SK-N-SH treated with all-trans-retinoic acid at 6 μM for 48 hours (cell line): ENCODE data around the gene WDR20.

Experiments
- ATAC-seq: fragments of 200-7000 bp; cut with Tn5 transposase; 3 replicates; pipeline ENCODE4 v1.9.1; 2020; ENCODE audit warnings: mild to moderate bottlenecking, moderate library complexity
- ARNTL ChIP-seq: fragments of 450-650 bp; formaldehyde crosslinking; IDR thresholded peaks from 2 replicates; pipeline ENCODE4 v1.5.0; 2020; ENCODE audit warnings: low read depth, mild to moderate bottlenecking, moderate library complexity, borderline replicate concordance
- BACH2 ChIP-seq: fragments of 250-450 bp; sonication (Bioruptor Pico); IDR thresholded peaks from 2 replicates; pipeline ENCODE4 v1.9.0; 2021; ENCODE audit warnings: mild to moderate bottlenecking, borderline replicate concordance
- CREB5 ChIP-seq: fragments of 250-450 bp; sonication (Bioruptor Pico); IDR thresholded peaks from 2 replicates; pipeline ENCODE4 v1.5.1; 2020; ENCODE audit warnings: low read depth, mild to moderate bottlenecking, moderate library complexity
- CSDC2 ChIP-seq: fragments of 250-450 bp; sonication (Bioruptor Pico); IDR thresholded peaks from 2 replicates; pipeline ENCODE4 v1.5.0; 2020; ENCODE audit warnings: mild to moderate bottlenecking, moderate library complexity
- ESRRG ChIP-seq: fragments of 250-450 bp; sonication (Bioruptor Pico); IDR thresholded peaks from 2 replicates; pipeline ENCODE4 v1.6.1; 2021; ENCODE audit warnings: mild to moderate bottlenecking
- GLIS3 ChIP-seq: fragments of 250-450 bp; sonication (Bioruptor Pico); IDR thresholded peaks from 2 replicates; pipeline ENCODE4 v1.5.0; 2020; ENCODE audit warnings: mild to moderate bottlenecking, moderate library complexity
- ISL1 ChIP-seq: fragments of 250-450 bp; sonication (Bioruptor Pico); IDR thresholded peaks from 2 replicates; pipeline ENCODE4 v2.1.2; 2022; ENCODE audit warnings: mild to moderate bottlenecking, moderate library complexity
- OSR1 ChIP-seq: fragments of 250-450 bp; sonication (Bioruptor Pico); IDR thresholded peaks from 2 replicates; pipeline ENCODE4 v1.8.0; 2022; ENCODE audit warnings: moderate library complexity, mild to moderate bottlenecking, inconsistent platforms
- PATZ1 ChIP-seq: fragments of 250-450 bp; sonication (Bioruptor Pico); IDR thresholded peaks from 2 replicates; pipeline ENCODE4 v1.8.0; 2020; ENCODE audit warnings: mild to moderate bottlenecking, moderate library complexity, borderline replicate concordance
- PPARA ChIP-seq: fragments of 250-450 bp; sonication (Bioruptor Pico); IDR thresholded peaks from 2 replicates; pipeline ENCODE4 v1.5.0; 2020; ENCODE audit warnings: mild to moderate bottlenecking, borderline replicate concordance
- RARB ChIP-seq: fragments of 250-450 bp; sonication (Bioruptor Pico); IDR thresholded peaks from 2 replicates; pipeline ENCODE4 v1.8.0; 2021; ENCODE audit warnings: mild to moderate bottlenecking, moderate library complexity
- SNAI2 ChIP-seq: fragments of 250-450 bp; sonication (Bioruptor Pico); IDR thresholded peaks from 2 replicates; pipeline ENCODE4 v1.5.0; 2020; ENCODE audit warnings: mild to moderate bottlenecking, moderate library complexity
- TCF4 ChIP-seq: fragments of 250-450 bp; sonication (Bioruptor Pico); IDR thresholded peaks from 2 replicates; pipeline ENCODE4 v1.8.0; 2021; ENCODE audit warnings: mild to moderate bottlenecking, moderate library complexity, borderline replicate concordance
- TOX ChIP-seq: fragments of 250-450 bp; sonication (Bioruptor Pico); IDR thresholded peaks from 2 replicates; pipeline ENCODE4 v1.8.0; 2021; ENCODE audit warnings: mild to moderate bottlenecking, moderate library complexity, borderline replicate concordance
- ZC3H10 ChIP-seq: fragments of 250-450 bp; sonication (Bioruptor Pico); IDR thresholded peaks from 2 replicates; pipeline ENCODE4 v1.5.1; 2021; ENCODE audit warnings: mild to moderate bottlenecking, moderate library complexity
- ZFP3 ChIP-seq: fragments of 250-450 bp; sonication (Bioruptor Pico); IDR thresholded peaks from 2 replicates; pipeline ENCODE4 v1.5.0; 2020; ENCODE audit warnings: mild to moderate bottlenecking, moderate library complexity
- ZFP30 ChIP-seq: fragments of 450-650 bp; formaldehyde crosslinking; IDR thresholded peaks from 2 replicates; pipeline ENCODE4 v1.5.0; 2022; ENCODE audit warnings: mild to moderate bottlenecking, moderate library complexity
- ZNF70 ChIP-seq: fragments of 450-650 bp; formaldehyde crosslinking; IDR thresholded peaks from 2 replicates; pipeline ENCODE4 v1.5.0; 2020; ENCODE audit warnings: mild to moderate bottlenecking, moderate library complexity
- ZNF8 ChIP-seq: fragments of 450-650 bp; formaldehyde crosslinking; IDR thresholded peaks from 2 replicates; pipeline ENCODE4 v1.5.0; 2020; ENCODE audit warnings: mild to moderate bottlenecking, moderate library complexity
- TF ChIP-seq, protein P1 (sequence below): fragments of 250-450 bp; sonication (Bioruptor Pico); IDR thresholded peaks from 2 replicates; pipeline ENCODE4 v1.5.0; 2020; ENCODE audit warnings: mild to moderate bottlenecking, moderate library complexity
- TF ChIP-seq, protein P2 (sequence below): fragments of 250-450 bp; sonication (Bioruptor Pico); IDR thresholded peaks from 2 replicates; pipeline ENCODE4 v1.8.0; 2021; ENCODE audit warnings: low read depth, mild to moderate bottlenecking, moderate library complexity, borderline replicate concordance

Gene WDR20

DNA sequence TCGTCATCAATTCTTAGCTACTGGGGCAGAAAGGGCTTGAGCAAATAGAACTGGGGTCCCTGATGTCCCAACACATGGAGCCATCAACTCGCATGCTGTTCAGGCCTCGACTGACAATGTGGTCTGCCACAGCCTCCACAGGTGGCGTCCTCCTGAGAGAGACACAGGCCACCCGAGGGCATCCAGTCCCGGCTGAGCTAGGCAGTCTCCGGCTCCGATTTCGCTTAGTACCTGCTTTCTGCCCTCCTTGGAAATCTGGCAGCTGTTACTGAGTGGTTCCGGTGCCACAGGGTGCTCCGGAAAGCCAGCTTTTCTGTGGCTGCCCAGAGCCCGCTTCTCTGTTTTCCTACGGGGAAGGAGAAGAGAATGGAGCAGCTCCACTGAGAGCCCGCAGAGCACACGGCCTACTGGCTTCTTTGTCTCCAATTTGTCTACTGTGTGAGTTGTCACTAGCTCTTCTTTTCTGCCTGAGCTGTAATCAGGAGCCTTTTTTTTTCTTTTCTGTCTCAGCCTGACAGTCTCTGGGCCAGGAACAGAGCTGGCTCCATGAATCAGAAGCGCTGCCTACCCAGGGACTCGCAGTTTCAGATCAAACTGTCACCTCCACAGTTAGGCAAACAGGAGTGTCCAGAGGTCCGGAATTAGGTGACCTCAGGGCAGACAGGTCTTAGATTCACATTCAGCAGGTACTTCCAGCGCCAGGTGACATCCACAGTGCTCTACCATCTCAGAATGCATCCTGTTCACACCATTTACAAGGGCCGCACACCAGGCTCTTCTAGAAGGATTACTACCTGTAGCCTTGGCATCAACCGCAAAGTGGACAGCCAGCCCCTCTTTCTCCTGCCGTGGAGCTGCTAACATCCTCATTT, 92.0 kb downstream of the WDR20 start:
- no peak for ATAC-seq
- TF ChIP-seq GLIS3 (no peak), ZFP30 (CRISPR knock-in tag) (no peak), RARB (CRISPR knock-in tag) (no peak), ZC3H10 (CRISPR knock-in tag) (no peak), ZNF8 (CRISPR knock-in tag) (no peak), TCF4 (CRISPR knock-in tag) (no peak), BACH2 (no peak), TOX (CRISPR knock-in tag) (no peak), PPARA (no peak), CSDC2 (CRISPR knock-in tag) (no peak), OSR1 (CRISPR knock-in tag) (no peak), PATZ1 (CRISPR knock-in tag) (no peak), ZFP3 (CRISPR knock-in tag) (no peak), CREB5 (CRISPR knock-in tag) (no peak), ARNTL (no peak)
- TF ChIP-seq, protein P1, sequence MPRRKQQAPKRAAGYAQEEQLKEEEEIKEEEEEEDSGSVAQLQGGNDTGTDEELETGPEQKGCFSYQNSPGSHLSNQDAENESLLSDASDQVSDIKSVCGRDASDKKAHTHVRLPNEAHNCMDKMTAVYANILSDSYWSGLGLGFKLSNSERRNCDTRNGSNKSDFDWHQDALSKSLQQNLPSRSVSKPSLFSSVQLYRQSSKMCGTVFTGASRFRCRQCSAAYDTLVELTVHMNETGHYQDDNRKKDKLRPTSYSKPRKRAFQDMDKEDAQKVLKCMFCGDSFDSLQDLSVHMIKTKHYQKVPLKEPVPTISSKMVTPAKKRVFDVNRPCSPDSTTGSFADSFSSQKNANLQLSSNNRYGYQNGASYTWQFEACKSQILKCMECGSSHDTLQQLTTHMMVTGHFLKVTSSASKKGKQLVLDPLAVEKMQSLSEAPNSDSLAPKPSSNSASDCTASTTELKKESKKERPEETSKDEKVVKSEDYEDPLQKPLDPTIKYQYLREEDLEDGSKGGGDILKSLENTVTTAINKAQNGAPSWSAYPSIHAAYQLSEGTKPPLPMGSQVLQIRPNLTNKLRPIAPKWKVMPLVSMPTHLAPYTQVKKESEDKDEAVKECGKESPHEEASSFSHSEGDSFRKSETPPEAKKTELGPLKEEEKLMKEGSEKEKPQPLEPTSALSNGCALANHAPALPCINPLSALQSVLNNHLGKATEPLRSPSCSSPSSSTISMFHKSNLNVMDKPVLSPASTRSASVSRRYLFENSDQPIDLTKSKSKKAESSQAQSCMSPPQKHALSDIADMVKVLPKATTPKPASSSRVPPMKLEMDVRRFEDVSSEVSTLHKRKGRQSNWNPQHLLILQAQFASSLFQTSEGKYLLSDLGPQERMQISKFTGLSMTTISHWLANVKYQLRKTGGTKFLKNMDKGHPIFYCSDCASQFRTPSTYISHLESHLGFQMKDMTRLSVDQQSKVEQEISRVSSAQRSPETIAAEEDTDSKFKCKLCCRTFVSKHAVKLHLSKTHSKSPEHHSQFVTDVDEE (CRISPR knock-in tag), result no peak
- TF ChIP-seq, protein P2, sequence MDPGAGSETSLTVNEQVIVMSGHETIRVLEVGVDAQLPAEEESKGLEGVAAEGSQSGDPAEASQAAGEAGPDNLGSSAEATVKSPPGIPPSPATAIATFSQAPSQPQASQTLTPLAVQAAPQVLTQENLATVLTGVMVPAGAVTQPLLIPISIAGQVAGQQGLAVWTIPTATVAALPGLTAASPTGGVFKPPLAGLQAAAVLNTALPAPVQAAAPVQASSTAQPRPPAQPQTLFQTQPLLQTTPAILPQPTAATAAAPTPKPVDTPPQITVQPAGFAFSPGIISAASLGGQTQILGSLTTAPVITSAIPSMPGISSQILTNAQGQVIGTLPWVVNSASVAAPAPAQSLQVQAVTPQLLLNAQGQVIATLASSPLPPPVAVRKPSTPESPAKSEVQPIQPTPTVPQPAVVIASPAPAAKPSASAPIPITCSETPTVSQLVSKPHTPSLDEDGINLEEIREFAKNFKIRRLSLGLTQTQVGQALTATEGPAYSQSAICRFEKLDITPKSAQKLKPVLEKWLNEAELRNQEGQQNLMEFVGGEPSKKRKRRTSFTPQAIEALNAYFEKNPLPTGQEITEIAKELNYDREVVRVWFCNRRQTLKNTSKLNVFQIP (CRISPR knock-in tag), result no peak
- TF ChIP-seq, all 23 proteins: peak for 0

- TF ChIP-seq, protein P1 (CRISPR knock-in tag), result no peak
- TF ChIP-seq ESRRG (CRISPR knock-in tag), result no peak
Observed at GRCh38 chr14:102232348-102232625, 92.6 kb downstream of the WDR20 start.

GRCh38 chr14:102233081-102233480, 93.4 kb downstream of the WDR20 start:
- no peak for ATAC-seq
- TF ChIP-seq ISL1 (CRISPR knock-in tag) (no peak), ZFP30 (CRISPR knock-in tag) (no peak), ZNF70 (CRISPR knock-in tag) (no peak), ZNF8 (CRISPR knock-in tag) (no peak), OSR1 (CRISPR knock-in tag) (no peak), TCF4 (CRISPR knock-in tag) (no peak), SNAI2 (CRISPR knock-in tag) (no peak), GLIS3 (no peak), RARB (CRISPR knock-in tag) (no peak), BACH2 (no peak), PATZ1 (CRISPR knock-in tag) (no peak), CSDC2 (CRISPR knock-in tag) (no peak), CREB5 (CRISPR knock-in tag) (no peak), ARNTL (no peak)
- TF ChIP-seq, protein P2 (CRISPR knock-in tag), result no peak

More at GRCh38 chr14:102232348-102232625, 92.6 kb downstream of the WDR20 start:
- ATAC-seq, result no peak
